ENCODE measurements around the gene LHFPL4.
"Not testable (repeated sequence)": the region's sequence is repeated elsewhere in the genome, so short reads cannot be mapped to it uniquely, and the experiment has no call there.

The LHFPL4 gene

GRCh38 chr3:9553021-9553947 lies at the start of gene LHFPL4:
LHFPL4 (minus strand) TSS chr3:9553822; CDS start chr3:9552679, 1,143 bp downstream.
- no peak for DNase-seq (ENCODE audit: insufficient read length, low spot score)
- FAIRE-seq, result no peak

- FAIRE-seq (no peak), DNase-seq (ENCODE audit: insufficient read length, low spot score) (no peak)
Observed at GRCh38 chr3:9602620-9603019, 49.0 kb upstream of the LHFPL4 start.

GRCh38 chr3:9601006-9601581 lies 47.5 kb upstream of the LHFPL4 start:
- DNase-seq (ENCODE audit: insufficient read length, low spot score); FAIRE-seq: not testable (repeated sequence)

GRCh38 chr3:9600597-9600996 lies 47.0 kb upstream of the LHFPL4 start:
- no peak for DNase-seq (ENCODE audit: insufficient read length, low spot score)
- no peak for FAIRE-seq

DNA sequence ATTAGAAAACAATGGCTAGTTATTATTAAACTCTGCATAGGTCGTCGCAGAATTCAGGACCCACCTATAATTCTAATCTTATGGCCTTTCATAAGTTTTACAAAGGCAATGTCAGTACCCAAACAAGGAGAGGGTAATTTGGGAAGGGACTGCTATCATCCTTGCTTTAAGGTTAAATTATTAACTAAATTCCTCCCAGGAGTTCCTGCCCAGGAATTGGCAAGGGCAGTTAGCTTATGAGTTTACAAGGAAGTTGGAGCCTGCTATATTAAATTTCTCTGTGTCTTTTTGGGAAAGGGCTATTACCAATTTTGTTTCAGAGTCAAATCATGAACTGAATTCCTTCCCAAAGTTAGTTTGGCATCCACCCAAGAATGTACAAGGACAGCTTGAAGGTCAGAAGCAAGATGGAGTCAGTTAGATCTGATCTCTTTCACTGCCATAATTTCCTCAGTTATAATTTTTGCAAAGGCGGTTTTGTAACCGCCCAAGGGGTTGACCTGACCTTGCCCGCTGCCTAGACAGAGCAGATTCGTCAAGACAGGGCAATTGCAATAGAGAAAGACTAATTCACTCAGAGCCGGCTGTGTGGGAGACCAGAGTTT lies 45.3 kb upstream of the LHFPL4 start:
- FAIRE-seq, result no peak
- no peak for DNase-seq (ENCODE audit: insufficient read length, low spot score)

DNA sequence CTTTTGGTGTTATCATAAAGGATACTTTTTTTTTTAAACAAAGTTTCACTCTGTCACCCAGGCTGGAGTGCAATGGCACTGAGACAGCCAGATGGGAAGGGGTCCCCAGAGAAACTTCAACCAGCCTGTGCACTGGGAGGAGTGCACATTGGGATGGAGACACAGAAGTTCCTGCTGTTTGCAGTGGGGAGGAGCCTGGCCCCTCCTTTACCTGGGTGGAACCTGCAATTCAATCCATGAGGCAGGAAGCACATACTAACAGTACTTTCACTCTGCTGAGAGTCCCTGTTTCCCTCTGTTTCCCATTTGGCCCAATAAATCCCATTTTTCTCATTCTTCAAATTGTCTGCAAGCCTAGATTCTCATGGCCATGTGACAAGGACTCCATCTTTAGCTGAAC lies 42.3 kb upstream of the LHFPL4 start:
- no peak for DNase-seq (ENCODE audit: insufficient read length, low spot score)
- no peak for FAIRE-seq

DNA sequence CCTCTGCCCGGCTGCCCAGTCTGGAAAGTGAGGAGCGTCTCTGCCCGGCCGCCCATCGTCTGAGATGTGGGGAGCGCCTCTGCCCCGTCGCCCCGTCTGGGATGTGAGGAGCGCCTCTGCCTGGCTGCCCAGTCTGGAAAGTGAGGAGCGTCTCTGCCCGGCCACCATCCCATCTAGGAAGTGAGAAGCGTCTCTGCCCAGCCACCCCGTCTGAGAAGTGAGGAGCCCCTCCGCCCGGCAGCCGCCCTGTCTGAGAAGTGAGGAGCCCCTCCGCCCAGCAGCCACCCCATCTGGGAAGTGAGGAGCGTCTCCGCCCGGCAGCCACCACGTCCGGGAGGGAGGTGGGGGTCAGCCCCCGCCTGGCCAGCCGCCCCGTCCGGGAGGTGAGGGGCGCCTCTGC lies 38.2 kb upstream of the LHFPL4 start:
- DNase-seq (ENCODE audit: insufficient read length, low spot score); FAIRE-seq: not testable (repeated sequence)

GRCh38 chr3:9590282-9590791 lies 36.7 kb upstream of the LHFPL4 start:
- FAIRE-seq (no peak), DNase-seq (ENCODE audit: insufficient read length, low spot score) (no peak)

DNA sequence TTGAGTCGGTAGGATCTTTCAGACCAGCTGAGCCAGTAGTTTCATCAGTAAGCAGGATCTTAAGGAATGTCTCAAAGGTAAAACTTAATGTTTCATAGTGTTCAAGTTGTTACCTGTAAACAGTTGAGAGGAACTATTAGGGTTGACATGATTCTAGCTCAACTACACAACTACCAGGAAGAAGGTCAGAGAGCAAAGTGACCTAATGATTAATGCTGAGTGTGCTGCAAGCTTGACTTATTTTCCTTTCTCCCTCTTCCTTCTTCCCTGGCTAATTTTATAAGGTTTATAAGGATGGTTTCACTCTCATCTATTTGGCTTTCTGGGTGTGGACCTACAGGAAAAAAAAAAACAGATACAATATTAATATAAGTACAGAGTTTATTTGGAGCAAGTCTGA lies 30.2 kb upstream of the LHFPL4 start:
- DNase-seq (ENCODE audit: insufficient read length, low spot score) (no peak), FAIRE-seq (no peak)

- DNase-seq (ENCODE audit: insufficient read length, low spot score) (no peak), FAIRE-seq (no peak)
Observed at GRCh38 chr3:9583371-9583770, 29.7 kb upstream of the LHFPL4 start.

- FAIRE-seq, result no peak
- DNase-seq (ENCODE audit: insufficient read length, low spot score), result no peak
Observed at GRCh38 chr3:9582332-9582731, 28.7 kb upstream of the LHFPL4 start.

DNA sequence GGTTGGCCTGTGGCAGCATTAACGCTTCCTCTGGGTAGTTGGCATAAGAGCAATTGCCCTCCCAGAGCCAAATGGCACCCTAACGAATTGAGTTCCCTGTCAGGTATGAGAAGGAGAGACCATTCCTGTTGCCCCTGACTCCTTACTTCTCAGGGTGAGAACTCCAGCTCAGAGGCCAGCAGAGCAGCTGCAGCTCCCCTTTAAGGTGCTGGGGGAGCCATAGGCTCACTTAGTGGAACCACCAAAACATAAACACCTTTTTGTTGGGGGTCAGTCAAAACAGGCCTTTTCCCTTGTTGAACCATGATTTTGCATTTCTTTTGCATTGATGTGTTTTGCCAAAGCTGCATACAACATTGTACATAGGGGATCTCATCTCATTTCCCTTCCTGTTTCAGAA lies 28.1 kb upstream of the LHFPL4 start:
- DNase-seq (ENCODE audit: insufficient read length, low spot score) (no peak), FAIRE-seq (no peak)

DNA sequence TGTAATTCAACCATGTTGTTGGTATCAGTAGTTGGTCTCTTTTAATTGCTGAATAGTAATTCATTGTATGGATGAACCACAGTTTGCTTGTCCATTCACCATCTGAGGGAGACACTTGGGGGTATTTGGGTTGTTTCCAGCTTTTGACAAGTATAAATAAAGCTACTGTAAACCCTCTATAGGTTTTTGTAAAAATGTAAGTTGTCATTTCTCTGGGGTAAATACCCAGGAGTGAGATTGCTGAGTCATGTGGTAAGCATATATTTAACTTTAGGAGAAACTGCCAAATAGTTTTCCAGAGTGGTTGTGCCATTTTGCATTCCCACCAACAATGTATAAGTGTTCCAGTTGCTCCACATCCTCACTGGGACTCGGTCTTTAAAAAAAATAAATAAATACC lies 15.4 kb upstream of the LHFPL4 start:
- DNase-seq (ENCODE audit: insufficient read length, low spot score), result no peak
- FAIRE-seq, result no peak

- FAIRE-seq (no peak), DNase-seq (ENCODE audit: insufficient read length, low spot score) (no peak)
Observed at GRCh38 chr3:9565316-9565715, 11.7 kb upstream of the LHFPL4 start.

GRCh38 chr3:9563851-9564250 lies 10.2 kb upstream of the LHFPL4 start:
- no peak for FAIRE-seq
- DNase-seq (ENCODE audit: insufficient read length, low spot score), result no peak

- DNase-seq (ENCODE audit: insufficient read length, low spot score); FAIRE-seq: not testable (repeated sequence)
Observed at GRCh38 chr3:9560056-9560455, 6.4 kb upstream of the LHFPL4 start.

GRCh38 chr3:9553948-9554513 lies 409 bp upstream of the LHFPL4 start:
- DNase-seq (ENCODE audit: insufficient read length, low spot score) (no peak), FAIRE-seq (no peak)

GRCh38 chr3:9552252-9552999 lies 1.2 kb downstream of the LHFPL4 start:
- FAIRE-seq (no peak), DNase-seq (ENCODE audit: insufficient read length, low spot score) (no peak)

GRCh38 chr3:9550999-9551398 lies 2.6 kb downstream of the LHFPL4 start:
- no peak for DNase-seq (ENCODE audit: insufficient read length, low spot score)
- FAIRE-seq, result no peak

DNA sequence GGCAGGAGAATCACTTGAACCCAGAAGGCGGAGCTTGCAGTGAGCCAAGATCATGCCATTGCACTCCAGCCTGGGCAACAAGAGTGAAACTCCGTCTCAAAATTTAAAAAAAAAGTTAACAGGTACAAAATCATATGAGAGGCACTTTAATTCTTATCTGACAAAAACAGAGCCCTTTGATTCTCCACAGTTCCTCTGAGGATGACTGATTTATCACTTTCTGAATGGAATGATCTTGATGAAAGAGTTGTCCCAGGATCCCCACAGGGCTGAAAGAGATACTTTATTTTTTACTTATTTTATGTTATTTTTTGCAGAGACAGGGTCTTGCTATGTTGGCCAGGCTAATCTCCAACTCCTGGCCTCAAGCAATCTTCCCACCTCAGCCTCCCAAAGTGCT lies 4.0 kb downstream of the LHFPL4 start:
- DNase-seq (ENCODE audit: insufficient read length, low spot score), result no peak
- no peak for FAIRE-seq

Measured in GM19239 (cell line).